Cortex of kidney (tissue), 1 donor: ENCODE data around the gene RNF135.
"Not testable (repeated sequence)": the region's sequence is repeated elsewhere in the genome, so short reads cannot be mapped to it uniquely, and the experiment has no call there.

ENCODE experiments used
- DNase-seq: peaks from one replicate; lab custom pipeline; 2025; lab: John Stamatoyannopoulos, UW

The RNF135 gene

DNA sequence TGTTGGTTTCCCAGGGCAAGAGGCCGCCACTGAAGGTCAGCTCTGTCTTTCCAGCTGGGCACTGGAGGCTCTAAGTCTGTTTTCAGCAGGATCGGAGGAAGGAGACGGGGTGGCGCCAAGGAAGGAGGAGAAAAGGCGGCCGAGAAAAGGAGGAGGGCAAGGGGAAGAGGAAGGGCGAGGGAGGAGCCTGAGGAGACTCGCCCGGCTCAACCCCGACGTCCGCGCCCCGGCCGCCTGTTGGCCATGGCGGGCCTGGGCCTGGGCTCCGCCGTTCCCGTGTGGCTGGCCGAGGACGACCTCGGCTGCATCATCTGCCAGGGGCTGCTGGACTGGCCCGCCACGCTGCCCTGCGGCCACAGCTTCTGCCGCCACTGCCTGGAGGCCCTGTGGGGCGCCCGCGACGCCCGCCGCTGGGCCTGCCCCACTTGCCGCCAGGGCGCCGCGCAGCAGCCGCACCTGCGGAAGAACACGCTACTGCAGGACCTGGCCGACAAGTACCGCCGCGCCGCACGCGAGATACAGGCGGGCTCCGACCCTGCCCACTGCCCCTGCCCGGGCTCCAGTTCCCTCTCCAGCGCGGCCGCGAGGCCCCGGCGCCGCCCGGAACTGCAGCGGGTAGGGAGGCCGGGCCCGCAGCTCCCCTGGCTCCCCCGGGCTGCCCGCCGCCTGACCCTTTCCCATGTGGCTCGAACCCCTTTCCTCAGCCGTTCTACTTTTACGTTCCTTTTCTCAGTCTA lies at the start of gene RNF135:
TSS of gene RNF135 (plus strand) at position 209 of the 737 bp plus-strand sequence. CDS start at position 244, 35 bp downstream.
- no peak for DNase-seq

- no peak for DNase-seq
These were observed 49.2 kb upstream of the RNF135 start, which contains the start of gene ADAP2 for GRCh38 chr17:30921544-30922196. Gene ADAP2 (plus strand): TSS chr17:30921945. CDS start chr17:30922015, 70 bp downstream.

GRCh38 chr17:30922235-30923030 lies 48.4 kb upstream of the RNF135 start:
- DNase-seq, result no peak

- no peak for DNase-seq
These were observed 46.5 kb upstream of the RNF135 start for GRCh38 chr17:30924341-30924740.

DNA sequence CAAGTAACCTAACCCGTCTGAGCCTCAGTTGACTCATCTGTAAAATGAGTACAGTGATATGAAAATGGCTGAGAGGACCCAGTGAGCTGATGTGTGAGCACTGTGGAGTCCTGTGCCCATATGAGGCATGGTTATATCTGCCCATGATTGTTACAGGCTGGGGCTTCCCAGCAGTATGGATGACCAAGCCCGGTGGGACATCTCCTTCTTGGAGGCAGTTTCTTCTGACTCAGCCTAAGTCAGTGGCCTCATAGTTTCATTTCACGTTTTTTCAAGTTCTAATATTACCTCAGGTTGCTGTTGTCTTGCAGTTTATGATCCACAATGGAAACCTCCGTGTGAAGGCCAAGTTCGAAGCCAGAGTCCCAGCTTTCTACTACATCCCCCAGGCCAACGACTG lies 44.3 kb upstream of the RNF135 start:
- no peak for DNase-seq

GRCh38 chr17:30927756-30928155 lies 43.1 kb upstream of the RNF135 start:
- DNase-seq, result no peak

DNA sequence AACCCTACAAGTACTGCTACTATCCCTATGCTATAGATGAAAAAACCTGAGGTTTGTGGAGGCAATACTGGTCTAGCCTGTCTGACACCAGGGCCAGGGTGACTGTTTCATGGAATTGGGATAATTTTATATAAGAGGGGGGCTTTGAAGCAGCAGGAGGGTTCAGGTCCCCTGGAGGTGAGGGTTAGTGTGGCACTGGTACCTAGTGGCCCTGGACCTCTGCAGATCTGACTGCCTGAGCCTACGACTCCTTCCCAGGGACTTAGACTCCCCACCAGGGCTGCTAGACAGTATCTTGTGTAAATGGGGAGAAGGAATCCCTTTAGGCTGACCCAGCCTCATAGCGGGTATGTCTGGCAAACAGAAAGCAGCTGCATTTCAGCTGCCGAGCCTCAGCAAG lies 42.3 kb upstream of the RNF135 start:
- no peak for DNase-seq

DNA sequence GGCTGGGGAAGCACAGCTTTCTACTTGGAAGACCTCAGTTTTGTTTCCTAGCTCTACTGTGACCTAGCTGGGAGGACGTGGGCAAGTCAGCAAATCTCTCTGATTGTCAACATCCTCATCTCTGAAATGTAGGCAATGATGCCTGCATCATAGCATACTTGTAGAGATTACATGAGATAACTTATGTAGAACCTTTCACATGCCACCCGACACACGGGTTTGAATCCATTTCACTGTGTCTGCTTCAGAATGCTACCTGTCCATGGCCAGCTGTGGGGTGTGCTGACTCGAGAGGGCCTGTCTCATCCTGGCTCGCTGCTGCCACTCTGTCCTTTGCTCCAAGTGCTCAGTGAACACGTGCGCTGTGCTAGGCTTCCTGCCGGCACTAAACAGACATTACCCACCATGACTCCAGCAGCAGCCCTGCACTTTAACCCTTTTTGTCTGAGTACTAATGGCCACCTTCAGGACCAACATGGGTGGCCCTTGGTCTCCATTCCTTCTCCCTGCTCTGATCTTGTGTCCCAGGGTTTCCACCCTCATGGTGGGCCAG lies 41.7 kb upstream of the RNF135 start:
- no peak for DNase-seq

GRCh38 chr17:30929861-30930260 lies 41.0 kb upstream of the RNF135 start:
- DNase-seq, result not testable (repeated sequence)

- DNase-seq, result no peak
These were observed 40.3 kb upstream of the RNF135 start for GRCh38 chr17:30930495-30930894.

GRCh38 chr17:30931582-30931981 lies 39.3 kb upstream of the RNF135 start:
- DNase-seq, result not testable (repeated sequence)

DNA sequence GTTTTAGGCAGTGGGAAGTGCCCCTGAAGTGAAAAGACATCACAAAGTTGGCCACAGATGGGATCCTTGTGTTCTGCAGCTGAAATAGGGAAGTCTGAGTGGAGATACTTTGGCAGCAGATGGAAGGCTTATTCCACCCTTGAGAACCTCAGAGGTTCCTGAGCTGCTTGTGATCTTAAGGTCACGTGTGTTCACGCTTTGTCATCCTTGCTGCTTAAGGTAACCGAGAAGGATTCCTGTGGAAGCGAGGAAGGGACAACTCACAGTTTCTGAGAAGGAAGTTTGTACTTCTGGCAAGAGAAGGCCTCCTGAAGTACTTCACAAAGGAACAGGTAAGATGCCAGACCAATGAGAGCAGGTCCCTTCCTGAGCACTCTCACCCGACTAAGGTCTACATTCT lies 36.9 kb upstream of the RNF135 start:
- no peak for DNase-seq

GRCh38 chr17:30939051-30939689 lies 31.7 kb upstream of the RNF135 start:
- no peak for DNase-seq

DNA sequence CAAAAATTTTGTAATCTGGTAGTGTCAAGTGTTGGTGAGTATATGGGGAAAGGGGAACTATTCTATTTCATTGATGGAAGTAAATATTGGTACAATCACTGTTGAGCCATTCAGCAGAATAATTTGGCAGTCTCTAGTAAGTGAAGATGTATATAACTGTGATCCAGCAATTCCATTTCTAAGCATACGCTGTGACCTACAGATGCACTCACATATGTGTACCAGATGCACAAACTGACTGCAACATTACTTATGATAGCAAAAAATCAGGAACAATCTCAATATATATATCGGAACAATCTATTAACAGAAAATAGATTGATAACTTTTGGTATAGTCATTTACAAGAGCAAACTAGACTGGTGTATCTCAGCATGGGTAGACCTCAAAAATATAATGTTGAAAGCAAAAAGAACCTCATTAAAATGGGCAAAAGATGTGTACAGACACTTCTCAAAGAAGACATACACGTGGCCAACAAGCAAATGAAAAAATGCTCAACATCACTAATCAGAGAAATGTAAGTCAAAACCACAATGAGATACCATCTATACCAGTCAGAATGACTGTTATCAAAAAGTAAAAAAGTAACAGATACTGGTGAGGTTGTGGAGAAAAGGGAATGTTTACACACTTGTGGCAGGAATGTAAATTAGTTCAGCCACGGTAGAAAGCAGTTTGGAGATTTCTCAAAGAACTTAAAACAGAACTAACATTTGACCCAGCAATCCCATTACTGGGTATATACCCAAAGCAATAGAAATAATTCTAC lies 28.3 kb upstream of the RNF135 start:
- DNase-seq, result no peak

DNA sequence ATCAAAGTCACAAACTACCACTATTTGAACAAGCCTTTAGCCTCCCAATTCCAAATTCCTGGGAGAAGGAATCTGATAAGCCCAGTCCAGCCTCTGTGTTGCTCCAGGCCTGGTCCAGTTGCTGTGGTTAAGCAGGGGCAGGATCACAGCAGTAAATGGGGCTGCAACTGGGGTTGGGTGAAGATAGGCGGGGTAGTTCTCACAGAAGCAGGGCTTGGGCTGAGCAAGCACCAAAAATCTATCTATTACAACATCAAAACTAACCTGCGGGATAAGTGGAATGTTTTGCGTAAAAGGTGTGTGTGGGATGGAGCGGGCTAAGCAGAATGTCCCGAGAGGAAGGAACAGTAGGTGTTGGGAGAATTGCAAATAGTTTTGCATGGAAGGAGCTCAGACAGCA lies 23.0 kb upstream of the RNF135 start:
- DNase-seq, result no peak

- DNase-seq, result no peak
These were observed 20.6 kb upstream of the RNF135 start for GRCh38 chr17:30950189-30950588.

- DNase-seq, result no peak
These were observed 20.0 kb upstream of the RNF135 start for GRCh38 chr17:30950669-30951399.

DNA sequence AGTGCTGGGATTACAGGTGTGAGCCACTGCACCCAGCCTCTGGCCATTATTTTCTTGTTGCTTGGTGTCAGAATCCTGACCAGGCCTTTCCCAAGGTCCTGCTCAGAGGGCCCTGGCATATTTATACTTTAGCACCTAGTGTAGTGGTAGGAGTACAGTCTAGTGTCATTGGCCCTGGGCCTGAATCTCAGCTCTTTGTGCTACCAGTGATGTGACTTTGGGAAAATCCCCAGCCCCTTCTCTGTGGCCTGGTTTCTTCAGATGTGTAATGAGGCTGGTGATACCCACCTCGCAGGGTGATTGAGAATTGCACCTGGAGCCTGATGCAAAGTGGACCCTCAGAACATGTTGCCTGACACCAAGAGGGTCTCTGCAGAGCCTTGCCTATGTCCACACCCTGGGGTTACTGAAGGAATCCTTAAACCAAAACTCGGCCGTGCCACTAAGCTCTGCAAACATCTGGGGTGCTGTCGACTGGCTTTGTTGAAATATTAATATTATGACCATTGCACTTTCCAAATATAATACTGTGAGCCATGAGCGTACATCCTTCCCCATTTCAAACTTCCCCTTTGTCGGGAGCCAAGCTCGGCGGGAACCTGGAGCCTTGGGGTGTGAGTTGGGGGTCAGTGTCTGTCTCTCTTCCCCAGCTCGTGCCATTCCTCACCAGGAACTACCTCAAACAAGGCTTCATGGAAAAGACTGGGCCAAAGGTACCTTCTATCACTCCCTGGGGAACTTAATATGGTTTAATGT lies 18.0 kb upstream of the RNF135 start:
- no peak for DNase-seq

GRCh38 chr17:30954046-30954830 lies 16.6 kb upstream of the RNF135 start:
- no peak for DNase-seq
